K562 (cell line): ENCODE data around the gene ZNHIT2. TPM values are rescaled to one million over a fixed set of nuclear protein-coding genes. Genes with fewer than 3 reads are reported as not detected.

ENCODE experiments used
- BCOR ChIP-seq: fragments of 450-650 bp; IDR thresholded peaks from 2 replicates; pipeline ENCODE4 v1.6.1; 2016
- BRF1 ChIP-seq: IDR thresholded peaks from 3 replicates; pipeline ENCODE4 v1.6.1; 2011; ENCODE audit warnings: borderline replicate concordance, mild to moderate bottlenecking; ENCODE audit not compliant: insufficient read length; ENCODE audit errors: extremely low read depth
- E2F1 ChIP-seq: sonication (generic); formaldehyde crosslinking; IDR thresholded peaks from 2 replicates; pipeline ENCODE4 v1.8.1; 2023; ENCODE audit warnings: mild to moderate bottlenecking, missing genetic modification reagents, moderate library complexity
- ETV6 ChIP-seq, 3 experiments: fragments of 150-350 bp in 1 of 3; sonication (generic) in 1 of 3; formaldehyde crosslinking in 1 of 3; IDR thresholded peaks; 2 replicates each; pipeline versions ENCODE4 v1.6.1 to v1.8.0; 2014 to 2022; ENCODE audit warnings: borderline replicate concordance in 2 of 3, low read depth in 2 of 3, antibody characterized with exemption in 1 of 3, low read length in 1 of 3, mild to moderate bottlenecking in 1 of 3, missing genetic modification reagents in 1 of 3
- HMG20B ChIP-seq: fragments of 250-450 bp; sonication (Bioruptor Pico); IDR thresholded peaks from 2 replicates; pipeline ENCODE4 v1.5.0; 2021; ENCODE audit warnings: mild to moderate bottlenecking
- IFI16 ChIP-seq: fragments of 250-450 bp; sonication (Bioruptor Pico); IDR thresholded peaks from 2 replicates; pipeline ENCODE4 v2.1.2; 2022; ENCODE audit warnings: mild to moderate bottlenecking, inconsistent platforms
- MYC ChIP-seq, 2 experiments: fragments of 250-450 bp in 1 of 2; sonication (Bioruptor Pico) in 1 of 2; IDR thresholded peaks; 2 replicates each; pipeline versions ENCODE4 v1.5.1 to v1.6.1; 2012 to 2021; ENCODE audit warnings: low read depth in 2 of 2, borderline replicate concordance in 1 of 2, improper control_type of control experiment in 1 of 2, low read length in 1 of 2, mild to moderate bottlenecking in 1 of 2, moderate library complexity in 1 of 2
- PPARD ChIP-seq: fragments of 250-450 bp; sonication (Bioruptor Pico); IDR thresholded peaks from 2 replicates; pipeline ENCODE4 v1.8.0; 2022; ENCODE audit warnings: inconsistent platforms, mild to moderate bottlenecking, moderate library complexity
- ZC3H4 ChIP-seq: sonication (generic); formaldehyde crosslinking; IDR thresholded peaks from 2 replicates; pipeline ENCODE4 v1.9.0; 2021; ENCODE audit warnings: missing genetic modification reagents, borderline replicate concordance
- ZNF140 ChIP-seq: fragments of 250-450 bp; sonication (Bioruptor Pico); IDR thresholded peaks from 2 replicates; pipeline ENCODE4 v1.8.0; 2021; ENCODE audit warnings: moderate library complexity, mild to moderate bottlenecking, inconsistent platforms
- ZNF224 ChIP-seq: sonication (generic); formaldehyde crosslinking; IDR thresholded peaks from 2 replicates; pipeline ENCODE4 v1.8.0; 2022; ENCODE audit warnings: mild to moderate bottlenecking, missing genetic modification reagents
- ZNF232 ChIP-seq: sonication (generic); formaldehyde crosslinking; IDR thresholded peaks from 2 replicates; pipeline ENCODE4 v1.8.0; 2022; ENCODE audit warnings: mild to moderate bottlenecking, missing genetic modification reagents
- ZNF507 ChIP-seq: conservative IDR thresholded peaks from 2 replicates; pipeline ENCODE4 v1.6.1; 2017; ENCODE audit warnings: missing genetic modification characterization, missing compliant biosample characterization
- polyA plus RNA-seq, 8 experiments: library from polyadenylated mRNA; depleted of rRNA in 4 of 8; stranded (reverse) in 5 of 8; unstranded in 3 of 8; fragments of >200 nt; fragmentation: Nextera tagmentation in 2 of 8; fragmentation: Illumina TruSeq in 1 of 8; extraction: Ambion mirVana in 2 of 8; extraction: Trizol in 1 of 8; gene quantifications; 2 replicates each; pipeline versions ENCODE4 v1.2.1 to v1.2.3, GENCODE V29; 2011 to 2014; ENCODE audit warnings: inconsistent platforms in 1 of 8, missing spikeins in 1 of 8
- total RNA-seq, 7 experiments: library from RNA; depleted of rRNA in 6 of 7; stranded (reverse); fragments of >200 nt in 6 of 7; fragmentation: Illumina TruSeq in 2 of 7; extraction: Trizol in 2 of 7; gene quantifications; 2 replicates each; pipeline versions ENCODE4 v1.2.1 to v1.2.3, GENCODE V29; 2011 to 2021; ENCODE audit warnings: low replicate concordance in 1 of 7
- TF ChIP-seq, protein P1 (sequence below): sonication (generic); formaldehyde crosslinking; IDR thresholded peaks from 2 replicates; pipeline ENCODE4 v1.8.0; 2022; ENCODE audit warnings: missing genetic modification reagents, mild to moderate bottlenecking, borderline replicate concordance
- TF ChIP-seq, protein P2 (sequence below): sonication (generic); formaldehyde crosslinking; IDR thresholded peaks from 2 replicates; pipeline ENCODE4 v1.8.0; 2022; ENCODE audit warnings: missing genetic modification reagents, mild to moderate bottlenecking, moderate library complexity, borderline replicate concordance
- TF ChIP-seq, protein P3 (sequence below): fragments of 450-650 bp; conservative IDR thresholded peaks from 2 replicates; pipeline ENCODE4 v1.6.1; 2016; ENCODE audit warnings: missing genetic modification characterization, low read depth, mild to moderate bottlenecking, missing compliant biosample characterization, moderate library complexity
- TF ChIP-seq, protein P4 (sequence below), 2 experiments: IDR thresholded peaks; 2 replicates each; pipeline ENCODE4 v1.6.1; 2011; ENCODE audit warnings: borderline replicate concordance in 1 of 2, control low read depth in 1 of 2, low read depth in 1 of 2, low read length in 1 of 2, mild to moderate bottlenecking in 1 of 2, mixed read lengths in 1 of 2, moderate library complexity in 1 of 2; ENCODE audit not compliant: insufficient read depth in 1 of 2, insufficient read length in 1 of 2, poor library complexity in 1 of 2, severe bottlenecking in 1 of 2; ENCODE audit errors: extremely low read depth in 1 of 2

ZNHIT2 gene
- total and polyA plus RNA-seq, 9 of the 15 experiments (the other 6 are each of a cell fraction or from before 2014, with no cell fraction given): 0.08 to 39.0 (median 2.5) TPM

GRCh38 chr11:65116370-65117205, 913 bp downstream of the ZNHIT2 start (continued):
- TF ChIP-seq, protein P1, sequence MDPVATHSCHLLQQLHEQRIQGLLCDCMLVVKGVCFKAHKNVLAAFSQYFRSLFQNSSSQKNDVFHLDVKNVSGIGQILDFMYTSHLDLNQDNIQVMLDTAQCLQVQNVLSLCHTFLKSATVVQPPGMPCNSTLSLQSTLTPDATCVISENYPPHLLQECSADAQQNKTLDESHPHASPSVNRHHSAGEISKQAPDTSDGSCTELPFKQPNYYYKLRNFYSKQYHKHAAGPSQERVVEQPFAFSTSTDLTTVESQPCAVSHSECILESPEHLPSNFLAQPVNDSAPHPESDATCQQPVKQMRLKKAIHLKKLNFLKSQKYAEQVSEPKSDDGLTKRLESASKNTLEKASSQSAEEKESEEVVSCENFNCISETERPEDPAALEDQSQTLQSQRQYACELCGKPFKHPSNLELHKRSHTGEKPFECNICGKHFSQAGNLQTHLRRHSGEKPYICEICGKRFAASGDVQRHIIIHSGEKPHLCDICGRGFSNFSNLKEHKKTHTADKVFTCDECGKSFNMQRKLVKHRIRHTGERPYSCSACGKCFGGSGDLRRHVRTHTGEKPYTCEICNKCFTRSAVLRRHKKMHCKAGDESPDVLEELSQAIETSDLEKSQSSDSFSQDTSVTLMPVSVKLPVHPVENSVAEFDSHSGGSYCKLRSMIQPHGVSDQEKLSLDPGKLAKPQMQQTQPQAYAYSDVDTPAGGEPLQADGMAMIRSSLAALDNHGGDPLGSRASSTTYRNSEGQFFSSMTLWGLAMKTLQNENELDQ (CRISPR knock-in tag): peak; percentile 91; the same call in 1 of the 2 replicates
- peak; percentile 85 for TF ChIP-seq ZNF224 (CRISPR knock-in tag)
- TF ChIP-seq E2F1 (CRISPR knock-in tag): peak; percentile 3; the same call in 1 of the 2 replicates
- peak; percentile 80; the same call in 1 of the 2 replicates for TF ChIP-seq ZC3H4 (CRISPR knock-in tag)
- peak; percentile 39; the same call in 1 of the 2 replicates for TF ChIP-seq MYC (IDR thresholded peaks at IDR 0.05; ENCODE audit: low read depth, low read length)
- TF ChIP-seq MYC (CRISPR knock-in tag; IDR thresholded peaks at IDR 0.05; ENCODE audit: borderline replicate concordance, low read depth): no peak
- 0 out of 2 replicates have a peak, but pooled peaks have one; percentile 33 for TF ChIP-seq HMG20B (CRISPR knock-in tag)
- TF ChIP-seq BRF1: no peak
- no peak for TF ChIP-seq ZNF507 (tag)
- TF ChIP-seq IFI16 (CRISPR knock-in tag): no peak
- no peak for TF ChIP-seq PPARD (CRISPR knock-in tag)
- TF ChIP-seq ETV6 (IDR thresholded peaks at IDR 0.05; ENCODE audit: borderline replicate concordance in 1 of 2, low read depth in 2 of 2, low read length in 1 of 2): no peak
- peak; percentile 80; the same call in 1 of the 2 replicates for TF ChIP-seq ETV6 (CRISPR knock-in tag; IDR thresholded peaks at IDR 0.05; ENCODE audit: borderline replicate concordance)
- TF ChIP-seq, protein P2, sequence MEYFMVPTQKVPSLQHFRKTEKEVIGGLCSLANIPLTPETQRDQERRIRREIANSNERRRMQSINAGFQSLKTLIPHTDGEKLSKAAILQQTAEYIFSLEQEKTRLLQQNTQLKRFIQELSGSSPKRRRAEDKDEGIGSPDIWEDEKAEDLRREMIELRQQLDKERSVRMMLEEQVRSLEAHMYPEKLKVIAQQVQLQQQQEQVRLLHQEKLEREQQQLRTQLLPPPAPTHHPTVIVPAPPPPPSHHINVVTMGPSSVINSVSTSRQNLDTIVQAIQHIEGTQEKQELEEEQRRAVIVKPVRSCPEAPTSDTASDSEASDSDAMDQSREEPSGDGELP (CRISPR knock-in tag): peak; percentile 58
- TF ChIP-seq BCOR: no peak
- TF ChIP-seq ZNF140: no peak
- TF ChIP-seq, protein P3, sequence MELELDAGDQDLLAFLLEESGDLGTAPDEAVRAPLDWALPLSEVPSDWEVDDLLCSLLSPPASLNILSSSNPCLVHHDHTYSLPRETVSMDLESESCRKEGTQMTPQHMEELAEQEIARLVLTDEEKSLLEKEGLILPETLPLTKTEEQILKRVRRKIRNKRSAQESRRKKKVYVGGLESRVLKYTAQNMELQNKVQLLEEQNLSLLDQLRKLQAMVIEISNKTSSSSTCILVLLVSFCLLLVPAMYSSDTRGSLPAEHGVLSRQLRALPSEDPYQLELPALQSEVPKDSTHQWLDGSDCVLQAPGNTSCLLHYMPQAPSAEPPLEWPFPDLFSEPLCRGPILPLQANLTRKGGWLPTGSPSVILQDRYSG: 0 out of 2 replicates have a peak, but pooled peaks have one; percentile 29
- TF ChIP-seq, protein P4, sequence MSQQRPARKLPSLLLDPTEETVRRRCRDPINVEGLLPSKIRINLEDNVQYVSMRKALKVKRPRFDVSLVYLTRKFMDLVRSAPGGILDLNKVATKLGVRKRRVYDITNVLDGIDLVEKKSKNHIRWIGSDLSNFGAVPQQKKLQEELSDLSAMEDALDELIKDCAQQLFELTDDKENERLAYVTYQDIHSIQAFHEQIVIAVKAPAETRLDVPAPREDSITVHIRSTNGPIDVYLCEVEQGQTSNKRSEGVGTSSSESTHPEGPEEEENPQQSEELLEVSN (IDR thresholded peaks at IDR 0.05; ENCODE audit: borderline replicate concordance in 1 of 2, extremely low read depth in 1 of 2, insufficient read depth in 1 of 2, insufficient read length in 1 of 2, low read depth in 1 of 2, low read length in 1 of 2, poor library complexity in 1 of 2, severe bottlenecking in 1 of 2): peak; percentile 43 to 90
- 0 out of 2 replicates have a peak, but pooled peaks have one; percentile 44 for TF ChIP-seq ZNF232 (CRISPR knock-in tag)
